ENCODE results near the gene VDAC2.

VDAC2 gene

GRCh38 chr10:75253281-75254220 is 43.0 kb downstream of the VDAC2 start:
- DNase-seq (ENCODE audit: low read depth) = no peak

- DNase-seq (ENCODE audit: low read depth) = no peak
These were observed 44.1 kb downstream of the VDAC2 start for GRCh38 chr10:75254739-75255138.

- no peak for DNase-seq (ENCODE audit: low read depth)
These were observed 50.4 kb downstream of the VDAC2 start for GRCh38 chr10:75260990-75261389.

GRCh38 chr10:75261813-75262705 is 51.5 kb downstream of the VDAC2 start:
- DNase-seq (ENCODE audit: low read depth) = peak; percentile 22

- DNase-seq (ENCODE audit: low read depth) = no peak
These were observed 53.2 kb downstream of the VDAC2 start for GRCh38 chr10:75263806-75264205.

- no peak for DNase-seq (ENCODE audit: low read depth)
These were observed 55.3 kb downstream of the VDAC2 start for GRCh38 chr10:75265856-75266255.

GRCh38 chr10:75266945-75267344 is 56.3 kb downstream of the VDAC2 start:
- DNase-seq (ENCODE audit: low read depth) = no peak

- DNase-seq (ENCODE audit: low read depth) = no peak
These were observed 59.0 kb downstream of the VDAC2 start for GRCh38 chr10:75269605-75270004.

GRCh38 chr10:75272094-75272493 is 61.5 kb downstream of the VDAC2 start:
- DNase-seq (ENCODE audit: low read depth) = no peak

GRCh38 chr10:75272896-75273295 is 62.3 kb downstream of the VDAC2 start:
- DNase-seq (ENCODE audit: low read depth) = no peak

- no peak for DNase-seq (ENCODE audit: low read depth)
These were observed 65.7 kb downstream of the VDAC2 start for GRCh38 chr10:75276069-75276872.

GRCh38 chr10:75280236-75280635 is 69.6 kb downstream of the VDAC2 start:
- no peak for DNase-seq (ENCODE audit: low read depth)

Data from GM04504 (cell line).